SK-N-SH (cell line): ENCODE data around the gene OTUD1.

Experiments
- CTCF ChIP-seq: fragments of 200-600 bp; sonication (generic); IDR thresholded peaks from 2 replicates; pipeline ENCODE4 v1.6.1; 2017; ENCODE audit warnings: antibody characterized with exemption, mild to moderate bottlenecking, moderate library complexity
- EP300 ChIP-seq, 2 experiments: IDR thresholded peaks; 2 replicates each; pipeline versions ENCODE4 v1.4.0 to v1.6.1; 2012; ENCODE audit warnings: borderline replicate concordance in 1 of 2, low read depth in 1 of 2, low read length in 1 of 2
- EZH2phosphoT487 ChIP-seq: fragments of 200-600 bp; sonication (generic); IDR thresholded peaks from 2 replicates; pipeline ENCODE4 v1.6.1; 2017; ENCODE audit warnings: low read depth, mixed run types, mild to moderate bottlenecking, antibody characterized with exemption, moderate library complexity, borderline replicate concordance
- FOSL2 ChIP-seq: IDR thresholded peaks from 2 replicates; pipeline ENCODE4 v1.4.0; 2012; ENCODE audit warnings: low read depth, mild to moderate bottlenecking, moderate library complexity, borderline replicate concordance
- MAX ChIP-seq: IDR thresholded peaks from 2 replicates; pipeline ENCODE4 v1.4.0; 2012; ENCODE audit warnings: low read depth
- MEF2A ChIP-seq: IDR thresholded peaks from 2 replicates; pipeline ENCODE4 v1.4.0; 2012; ENCODE audit warnings: low read depth, borderline replicate concordance
- NRF1 ChIP-seq: IDR thresholded peaks from 2 replicates; pipeline ENCODE4 v1.6.1; 2012; ENCODE audit warnings: low read depth, mild to moderate bottlenecking, low read length
- POLR2AphosphoS5 ChIP-seq: IDR thresholded peaks from 2 replicates; pipeline ENCODE4 v1.6.1; 2012; ENCODE audit warnings: low read depth, low read length
- RAD21 ChIP-seq: IDR thresholded peaks from 2 replicates; pipeline ENCODE4 v1.6.1; 2012; ENCODE audit warnings: mild to moderate bottlenecking, low read length
- REST ChIP-seq: IDR thresholded peaks from 2 replicates; pipeline ENCODE4 v1.6.1; 2012; ENCODE audit warnings: mild to moderate bottlenecking, low read depth, low read length, moderate library complexity
- RFX5 ChIP-seq: IDR thresholded peaks from 2 replicates; pipeline ENCODE4 v1.6.1; 2012; ENCODE audit warnings: mild to moderate bottlenecking, improper control_type of control experiment, low read length
- SMC3 ChIP-seq: IDR thresholded peaks from 2 replicates; pipeline ENCODE4 v1.6.1; 2012; ENCODE audit warnings: low read depth, low read length, improper control_type of control experiment
- TAF1 ChIP-seq: IDR thresholded peaks from 2 replicates; pipeline ENCODE4 v1.6.1; 2012; ENCODE audit warnings: low read depth, mild to moderate bottlenecking, low read length, moderate library complexity, borderline replicate concordance

- no peak for TF ChIP-seq REST
- no peak for TF ChIP-seq NRF1
- no peak for TF ChIP-seq CTCF
- no peak for TF ChIP-seq POLR2AphosphoS5
- no peak for TF ChIP-seq EP300 (IDR thresholded peaks at IDR 0.05; ENCODE audit: borderline replicate concordance in 1 of 2, low read depth in 1 of 2, low read length in 1 of 2)
- TF ChIP-seq RAD21: no peak
- TF ChIP-seq MAX: no peak
- TF ChIP-seq EZH2phosphoT487: no peak
- no peak for TF ChIP-seq TAF1
- no peak for TF ChIP-seq RFX5
- TF ChIP-seq FOSL2: no peak
- no peak for TF ChIP-seq MEF2A
- no peak for TF ChIP-seq SMC3
These were observed 13.3 kb downstream of the OTUD1 start for GRCh38 chr10:23452033-23452655.
